HG03354 (cell line): ENCODE data around the gene SPRY2.
"Not testable (repeated sequence)": the region's sequence is repeated elsewhere in the genome, so short reads cannot be mapped to it uniquely, and the experiment has no call there.

Source experiments
- ATAC-seq: cut with Tn5 transposase; IDR thresholded peaks from one replicate; pipeline ENCODE4 v1.9.1; 2021; ENCODE audit warnings: mild to moderate bottlenecking; ENCODE audit not compliant: unreplicated experiment, poor library complexity, severe bottlenecking

The SPRY2 gene

DNA sequence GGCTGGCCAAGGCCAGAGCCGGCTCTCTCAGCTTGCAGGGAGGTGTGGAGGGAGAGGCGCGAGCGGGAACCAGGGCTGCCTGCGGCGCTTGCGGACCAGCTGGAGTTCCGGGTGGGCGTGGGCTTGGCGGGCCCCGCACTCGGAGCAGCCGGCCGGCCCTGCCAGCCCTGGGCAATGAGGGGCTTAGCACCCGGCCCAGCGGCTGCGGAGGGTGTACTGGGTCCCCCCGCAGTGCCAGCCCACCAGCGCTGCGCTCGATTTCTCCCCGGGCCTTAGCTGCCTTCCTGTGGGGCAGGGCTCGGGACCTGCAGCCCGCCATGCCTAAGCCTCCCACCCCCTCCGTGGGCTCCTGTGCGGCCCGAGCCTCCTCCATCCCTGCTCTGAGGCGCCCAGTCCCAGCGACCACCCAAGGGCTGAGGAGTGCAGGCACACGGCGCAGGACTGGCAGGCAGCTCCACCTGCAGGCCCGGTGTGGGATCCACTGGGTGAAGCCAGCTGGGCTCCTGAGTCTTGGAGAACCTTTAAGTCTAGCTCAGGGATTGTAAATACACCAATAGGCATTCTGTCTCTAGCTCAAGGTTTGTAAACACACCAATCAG lies 14.7 kb upstream of the SPRY2 start:
- not testable (repeated sequence) for ATAC-seq

DNA sequence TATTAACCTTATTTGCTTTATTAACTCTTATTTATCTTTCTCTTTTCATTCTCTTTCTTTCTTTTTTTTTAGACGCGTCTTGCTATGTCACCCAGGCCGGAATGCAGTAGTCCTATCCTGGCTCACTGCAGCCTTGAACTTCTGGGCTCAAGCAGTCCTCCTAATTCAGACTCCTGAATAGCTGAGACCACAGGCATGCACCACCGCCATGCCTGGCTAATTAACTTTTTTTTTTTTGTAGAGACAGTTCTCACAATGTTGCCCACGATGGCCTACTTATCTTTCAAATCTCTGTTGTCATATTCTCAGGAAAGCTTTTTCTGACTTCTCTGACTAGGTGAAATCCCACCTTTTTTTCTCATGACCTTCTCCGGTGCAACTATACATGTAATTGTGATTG lies 7.8 kb upstream of the SPRY2 start:
- ATAC-seq: no peak

DNA sequence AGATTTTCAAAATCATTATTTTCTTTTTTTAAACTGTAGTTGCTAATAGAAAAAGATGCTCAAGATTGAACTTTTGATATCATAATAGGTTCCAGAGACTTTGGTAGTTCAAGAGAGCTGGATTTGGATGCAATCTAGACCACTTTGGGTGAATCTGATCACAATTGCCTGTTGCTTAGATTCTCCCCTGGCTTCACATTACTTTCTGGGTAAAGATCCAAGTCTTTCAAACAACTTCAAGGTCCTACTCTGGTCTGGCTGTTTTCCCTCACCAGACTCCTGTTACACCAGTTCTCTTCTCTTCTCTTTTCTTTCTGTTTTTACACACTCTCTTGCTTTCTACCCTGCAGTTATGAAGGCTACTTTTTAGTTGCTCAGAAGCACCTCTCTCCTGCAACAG lies 7.4 kb upstream of the SPRY2 start:
- ATAC-seq: no peak

DNA sequence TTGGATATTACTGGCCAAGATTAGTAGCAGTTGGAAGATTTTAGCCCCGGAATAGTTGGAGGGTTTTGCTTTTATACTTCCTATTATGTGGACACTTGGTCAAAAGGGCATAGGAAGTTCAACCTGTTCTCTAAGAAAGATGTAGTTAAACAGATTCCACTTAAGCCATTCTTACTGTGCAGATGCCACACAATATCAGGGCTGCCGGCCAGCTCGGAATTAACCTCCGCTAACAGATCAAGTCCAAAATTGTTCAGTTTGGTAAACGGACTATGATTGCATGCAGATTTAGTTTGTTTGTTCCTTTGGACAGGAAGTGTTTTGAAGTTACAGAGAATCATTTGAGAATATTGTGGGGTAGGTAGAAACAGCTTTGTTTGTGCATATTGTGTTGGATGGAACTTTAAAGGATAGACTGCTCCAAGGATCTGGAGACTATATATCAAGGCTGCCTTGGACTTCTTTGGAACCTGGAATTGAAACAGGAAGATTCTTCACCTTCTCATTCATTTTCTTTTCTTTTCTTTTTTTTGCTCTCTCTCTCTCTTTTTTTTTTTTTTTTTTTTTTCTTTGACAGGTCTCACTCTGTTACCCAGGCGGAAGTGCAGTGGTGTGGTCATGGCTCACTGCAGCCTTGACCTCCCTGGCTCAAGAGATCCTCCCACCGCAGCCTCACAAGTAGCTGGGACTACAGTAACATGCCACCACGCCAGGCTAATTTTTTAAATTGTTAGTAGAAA lies 5.0 kb upstream of the SPRY2 start:
- no peak for ATAC-seq

DNA sequence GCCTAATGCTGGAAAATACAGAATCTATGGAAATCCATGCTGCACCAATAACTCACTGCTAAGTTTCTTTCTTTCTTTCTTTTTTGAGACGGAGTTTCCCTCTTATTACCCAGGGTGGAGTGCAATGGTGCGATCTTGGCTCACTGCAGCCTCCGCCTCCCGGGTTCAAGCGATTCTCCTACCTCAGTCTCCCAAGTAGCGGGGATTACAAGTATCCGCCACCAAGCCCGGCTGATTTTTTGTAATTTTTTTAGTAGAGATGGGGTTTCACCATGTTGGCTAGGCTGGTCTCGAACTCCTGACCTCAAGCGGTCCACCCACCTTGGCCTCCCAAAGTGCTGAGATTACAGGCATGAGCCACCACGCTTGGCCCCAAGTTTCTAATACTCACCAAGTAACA lies 3.1 kb upstream of the SPRY2 start:
- ATAC-seq: not testable (repeated sequence)

DNA sequence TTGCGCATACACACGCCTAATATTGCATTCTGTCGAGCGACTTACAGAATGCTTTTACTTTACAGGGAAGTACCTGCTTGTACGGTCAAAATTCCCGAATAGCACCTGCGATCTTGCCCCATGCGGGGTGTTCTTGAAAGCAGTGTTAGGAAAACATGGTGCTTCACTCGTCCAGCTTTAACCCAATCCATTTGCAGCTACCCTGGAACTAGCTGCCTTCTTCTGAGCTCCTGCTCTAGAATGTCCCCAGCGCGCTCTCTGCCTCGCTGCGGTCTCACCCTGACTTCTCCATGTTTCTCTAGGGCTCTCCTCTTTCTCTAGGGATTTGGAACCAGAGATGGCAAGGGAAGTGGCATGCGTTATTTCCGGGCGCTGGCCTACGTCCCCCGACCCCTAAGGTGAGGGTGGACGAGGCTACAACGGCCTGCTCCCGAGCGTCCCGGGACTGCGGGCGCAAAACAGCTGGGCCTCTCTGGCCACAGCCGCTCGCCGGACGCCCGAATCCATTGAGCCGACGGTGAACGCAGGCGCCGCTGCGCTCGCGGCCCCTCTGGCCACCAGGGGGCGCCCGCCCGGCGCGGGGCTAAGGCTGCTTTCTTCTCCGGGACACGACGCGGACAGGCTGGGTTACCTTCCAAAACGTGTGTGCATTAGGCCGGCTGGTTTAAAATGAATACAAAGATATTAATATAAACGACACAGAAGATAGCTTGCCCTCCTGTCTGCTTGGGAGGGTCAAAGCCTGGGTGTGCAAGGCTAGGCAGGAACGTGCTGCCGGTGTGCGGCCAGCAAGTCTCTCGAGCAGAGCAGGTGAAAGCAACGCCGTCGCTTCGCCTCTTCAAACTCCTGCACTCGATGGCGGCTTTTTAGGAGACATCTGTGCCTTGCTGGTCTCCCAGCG lies 1.8 kb upstream of the SPRY2 start:
- ATAC-seq: peak; percentile 62

DNA sequence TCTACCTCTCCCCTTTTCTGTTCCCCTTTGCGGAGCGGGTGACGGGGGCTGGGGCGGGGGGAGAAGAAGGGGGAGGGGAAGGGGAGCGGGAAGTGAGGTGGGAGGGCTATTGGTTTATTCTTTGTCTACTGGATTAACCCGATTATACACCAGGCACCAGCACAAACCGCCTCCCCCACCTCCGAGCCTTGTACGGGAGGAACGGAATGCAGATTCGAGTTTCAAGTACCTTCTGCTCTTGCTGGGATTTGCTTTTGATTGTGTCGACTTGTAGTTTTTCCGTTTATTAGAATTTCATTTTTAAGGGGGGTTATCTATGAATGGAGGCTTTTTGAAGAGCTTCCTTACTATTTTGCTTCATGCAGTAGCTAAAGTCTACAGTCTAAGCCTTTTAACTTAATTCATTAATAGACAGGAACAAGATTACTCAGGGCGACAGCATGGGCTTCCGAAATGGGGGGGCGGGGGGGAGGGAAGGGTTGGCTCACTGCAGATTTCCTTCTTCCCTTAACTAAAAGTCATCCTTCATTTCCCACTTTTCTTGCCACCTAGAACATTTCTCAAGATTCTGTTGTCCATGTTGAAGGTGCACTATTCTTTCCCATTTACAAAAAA lies 937 bp upstream of the SPRY2 start:
- no peak for ATAC-seq

DNA sequence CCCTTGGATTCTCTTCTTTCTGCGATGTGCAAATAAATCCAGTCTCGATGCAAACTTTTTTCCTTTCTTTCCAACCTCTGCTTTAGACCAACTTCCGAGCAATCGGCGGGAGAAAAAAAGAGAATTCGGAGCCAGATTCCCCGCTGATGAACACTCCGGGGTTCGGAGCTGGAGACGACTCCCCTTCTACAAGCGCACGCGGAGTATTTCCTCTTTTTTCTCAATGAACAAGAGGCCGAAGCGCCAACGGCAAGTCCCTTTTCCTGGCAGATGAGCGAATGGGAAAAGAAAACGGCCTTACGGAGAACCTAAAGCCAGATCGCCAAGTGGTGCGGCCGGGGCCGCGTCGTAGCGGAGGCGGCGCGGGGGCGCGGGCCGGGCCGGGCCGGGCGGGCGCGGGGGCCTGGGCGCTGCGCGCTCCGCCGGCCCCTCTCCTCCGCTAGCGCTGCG lies 250 bp downstream of the SPRY2 start:
- ATAC-seq: peak; percentile 37

DNA sequence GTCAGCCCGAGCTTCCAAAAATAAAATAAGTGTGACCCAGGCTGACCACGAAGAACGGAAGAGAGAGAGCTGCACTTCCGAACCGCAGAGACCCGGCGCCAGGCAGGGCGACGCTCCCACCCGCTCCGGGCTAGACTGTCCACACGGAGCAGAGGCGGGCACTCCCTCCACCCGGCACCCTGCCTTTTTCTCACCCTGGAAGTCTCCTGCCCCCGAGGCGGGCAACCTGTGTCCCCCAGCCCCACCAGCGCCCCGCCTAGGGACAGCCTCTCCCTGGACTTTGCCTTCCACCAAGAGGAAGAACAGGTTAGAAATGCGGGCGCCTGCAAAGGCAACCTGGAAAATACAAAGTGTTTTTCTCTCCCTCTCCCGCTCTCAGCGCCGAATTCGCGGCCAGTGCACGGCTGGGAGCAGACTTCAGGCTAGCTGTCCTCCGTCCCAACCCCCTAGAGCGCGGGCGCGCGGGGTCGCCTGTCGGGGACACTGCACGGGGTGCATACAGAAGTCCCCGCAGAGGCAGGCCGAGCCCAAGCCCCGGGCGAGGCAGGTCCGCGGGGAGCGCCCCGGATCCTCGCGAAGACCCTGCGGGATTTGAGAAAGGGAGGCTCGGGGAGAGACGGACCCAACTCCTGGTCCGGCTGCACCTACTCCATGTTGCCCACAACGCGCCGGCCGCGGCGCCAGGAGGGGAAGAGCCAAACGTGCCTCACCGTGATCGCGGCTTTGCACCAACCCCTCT lies 845 bp downstream of the SPRY2 start:
- peak; percentile 16 for ATAC-seq

DNA sequence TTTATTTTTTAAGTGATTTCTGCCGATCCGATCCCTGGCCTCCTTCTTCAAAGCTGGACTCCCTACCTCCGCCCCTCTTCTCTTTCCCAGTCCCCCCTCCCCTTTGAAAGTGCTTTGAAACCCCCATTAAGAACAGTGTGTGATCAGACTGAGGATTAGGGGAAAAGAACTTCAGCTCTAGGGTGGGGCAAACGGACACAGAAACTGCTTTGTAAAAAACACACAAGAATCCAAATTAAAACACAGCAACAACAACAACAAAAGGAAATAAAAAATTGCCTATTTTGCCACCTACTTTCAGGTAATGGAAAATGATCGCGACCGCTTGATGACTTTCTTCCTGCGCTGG lies 1.4 kb downstream of the SPRY2 start:
- ATAC-seq: no peak

DNA sequence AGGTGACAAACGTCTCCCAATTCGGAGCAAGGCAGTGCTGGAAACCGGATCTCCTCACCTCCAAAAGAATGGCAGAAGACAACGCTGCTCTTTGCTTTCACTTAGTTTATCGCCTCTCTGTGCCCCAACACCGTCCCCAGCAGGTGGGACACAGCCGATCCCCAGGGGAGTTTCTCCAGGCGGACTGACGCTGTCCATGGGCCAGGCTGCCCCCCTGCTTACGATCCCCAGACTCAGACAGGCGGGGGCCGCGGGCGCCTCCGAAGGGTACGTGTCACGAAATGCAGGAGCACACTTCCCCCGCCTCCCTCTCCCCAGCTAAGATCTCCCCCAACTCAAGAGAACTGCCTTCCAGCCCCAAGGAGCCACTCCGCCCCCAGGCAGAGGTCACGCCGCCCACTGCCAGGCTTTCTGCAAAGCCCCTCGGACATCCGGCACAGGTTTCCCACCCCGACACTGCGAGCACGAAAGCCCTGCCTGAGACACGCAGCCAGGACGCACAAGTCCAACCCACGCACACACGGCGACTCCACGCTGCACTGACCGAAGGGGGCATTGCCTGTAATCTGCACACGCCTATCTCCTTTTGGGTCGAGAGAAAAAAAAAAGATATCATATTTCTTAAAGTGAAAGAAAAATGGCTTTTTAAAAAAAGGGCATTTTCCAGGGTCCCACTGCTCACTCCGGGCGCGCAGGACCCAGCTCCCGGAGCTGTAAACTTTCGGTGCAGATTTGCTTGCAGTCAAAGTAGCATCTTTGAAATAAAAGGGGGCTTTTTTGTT lies 2.0 kb downstream of the SPRY2 start:
- ATAC-seq: peak; percentile 21

DNA sequence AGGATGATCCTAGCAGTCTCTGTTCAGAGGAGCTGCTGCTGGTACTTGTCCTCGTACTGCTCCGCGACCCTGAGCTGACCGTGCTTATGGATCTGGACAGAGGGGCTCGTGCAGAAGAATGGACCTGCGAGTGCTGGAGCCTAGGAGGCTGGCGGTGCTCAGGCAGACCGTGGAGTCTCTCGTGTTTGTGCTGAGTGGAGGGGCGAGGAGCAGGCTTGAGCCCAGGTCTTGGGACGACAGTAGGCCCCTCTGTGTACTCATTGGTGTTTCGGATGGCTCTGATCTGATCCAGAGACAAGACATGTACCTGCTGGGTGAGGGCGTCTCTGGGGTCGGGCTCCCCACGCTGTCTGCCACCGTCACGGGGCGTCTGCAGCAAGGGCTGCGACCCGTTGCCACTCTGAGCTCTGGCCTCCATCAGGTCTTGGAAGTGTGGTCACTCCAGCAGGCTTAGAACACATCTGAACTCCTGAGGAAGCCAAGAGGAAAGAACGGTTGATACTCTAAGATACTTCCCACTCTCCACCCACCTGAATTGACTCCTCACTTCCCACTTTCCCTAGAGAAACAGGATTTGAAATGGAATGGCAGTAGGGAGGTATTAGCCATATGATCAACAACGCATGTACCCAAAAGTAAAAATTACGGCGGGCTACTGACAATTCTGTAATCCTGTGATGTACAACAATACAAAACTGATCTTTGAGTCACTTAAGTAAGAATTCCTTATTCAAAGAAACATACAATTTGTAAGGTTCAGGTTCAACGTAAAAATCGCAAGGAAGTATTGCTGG lies 3.4 kb downstream of the SPRY2 start:
- no peak for ATAC-seq

DNA sequence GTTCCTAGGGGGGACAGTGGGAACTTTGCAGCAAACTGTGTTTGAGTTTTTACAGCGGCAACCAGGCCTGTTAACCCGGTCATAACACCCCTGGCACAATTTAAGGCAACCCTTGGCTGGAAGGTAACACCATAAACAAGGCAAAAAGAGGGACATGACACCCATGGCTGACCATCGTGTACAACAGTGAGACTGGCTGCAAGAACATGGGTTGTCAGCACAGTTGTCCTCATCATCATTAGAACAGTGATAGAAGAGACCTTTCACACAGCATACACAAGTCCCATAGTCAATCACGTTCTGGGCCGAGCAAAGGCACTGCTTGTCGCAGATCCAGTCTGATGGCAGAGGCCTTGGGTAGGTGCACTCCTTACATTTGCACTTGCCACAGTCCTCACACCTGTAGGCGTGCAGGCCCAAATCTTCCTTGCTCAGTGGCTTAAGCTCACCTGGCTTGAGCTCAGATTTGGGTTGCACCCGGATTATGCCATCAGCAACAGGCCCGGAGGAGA lies 4.1 kb downstream of the SPRY2 start:
- no peak for ATAC-seq

DNA sequence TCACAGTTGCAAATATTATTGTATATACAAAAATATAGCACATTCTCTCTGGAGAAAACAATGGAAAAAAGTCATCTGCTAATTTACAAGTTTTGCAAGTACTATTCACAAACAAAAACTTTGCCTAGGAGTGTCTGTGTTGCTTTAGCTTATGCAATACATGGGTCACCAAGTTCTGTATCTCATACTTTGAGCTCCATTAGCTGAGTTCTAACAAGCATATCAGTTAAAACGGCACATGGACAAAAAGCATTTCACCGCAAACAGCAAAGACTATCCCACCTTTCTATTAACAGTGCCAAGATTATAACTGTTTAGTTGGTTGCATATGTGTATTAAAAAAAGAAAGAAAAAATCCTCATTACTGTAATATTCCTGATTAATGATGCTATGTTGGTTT lies 4.6 kb downstream of the SPRY2 start:
- no peak for ATAC-seq

DNA sequence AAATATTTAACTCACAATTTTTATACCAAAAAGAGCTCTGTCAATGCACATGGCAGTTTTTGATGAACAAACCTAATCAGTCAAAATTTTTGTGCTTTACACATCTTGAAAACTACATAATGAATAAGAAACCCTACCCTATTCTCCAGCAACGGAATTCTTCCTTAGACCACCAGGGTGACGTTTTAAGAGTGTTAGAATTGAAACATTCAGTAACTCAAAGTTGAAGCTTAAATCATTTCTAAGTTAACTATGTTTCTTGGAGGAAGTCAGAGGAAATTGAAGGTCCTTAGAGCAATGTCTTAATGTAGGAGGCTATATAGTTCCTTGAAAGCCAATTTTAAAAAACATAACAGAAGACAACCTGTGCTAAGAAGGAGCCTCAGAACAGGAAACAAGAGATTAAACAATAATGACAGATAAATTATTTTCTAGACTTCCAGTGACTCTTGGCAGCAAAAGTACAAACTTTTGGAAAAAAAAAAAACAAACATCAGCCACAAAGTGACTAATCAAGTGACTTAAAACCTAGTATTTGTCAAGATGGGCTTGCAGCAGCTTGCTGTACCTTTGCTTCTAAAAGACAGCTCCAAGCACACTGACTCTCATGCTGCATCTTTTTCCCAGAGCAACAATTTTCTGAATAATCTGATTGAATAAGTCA lies 6.2 kb downstream of the SPRY2 start:
- ATAC-seq: no peak

DNA sequence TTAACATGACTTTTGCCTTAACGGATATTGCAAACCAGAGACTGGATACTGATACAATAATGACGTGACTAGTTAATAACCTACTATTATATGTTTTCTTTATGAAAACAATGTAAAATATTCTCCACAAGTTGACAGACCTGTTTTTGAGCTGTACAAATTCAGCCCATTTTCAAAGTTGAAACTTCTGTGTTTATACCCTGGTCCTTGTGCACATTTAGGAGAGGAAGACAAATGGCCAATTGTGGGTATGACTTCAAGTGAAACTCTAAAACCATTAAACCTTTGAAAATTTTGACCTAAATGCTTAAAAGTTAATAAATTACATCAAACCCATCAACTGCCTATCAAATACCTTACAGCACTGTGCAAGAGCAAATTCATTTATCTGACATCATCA lies 8.9 kb downstream of the SPRY2 start:
- ATAC-seq: no peak

DNA sequence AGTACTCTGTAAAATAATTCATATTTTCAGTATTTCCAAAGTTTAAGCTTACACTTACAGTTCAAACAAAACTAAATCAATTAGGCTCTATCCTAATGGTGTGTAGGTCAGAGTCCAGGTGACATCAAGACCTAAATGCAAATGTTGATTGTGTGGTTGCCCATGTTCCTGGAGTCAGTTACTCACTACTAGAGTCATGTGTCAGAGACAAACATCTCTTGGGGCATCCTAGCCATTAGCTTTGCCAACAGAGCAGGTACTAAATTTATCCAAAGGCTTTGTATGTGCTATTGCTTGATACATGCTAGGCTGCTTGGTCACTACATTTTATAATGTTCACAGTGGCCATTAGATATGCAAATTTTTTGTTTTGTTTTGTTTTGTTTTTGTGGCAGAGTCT lies 11.7 kb downstream of the SPRY2 start:
- no peak for ATAC-seq
